Dedifferentiated amniotic fluid mesenchymal stem cell (primary cell): ENCODE results near the gene ZBTB49.

Source experiments
- DNase-seq: peaks from one replicate; pipeline ENCODE4 v3.0.0-alpha.2; 2016; ENCODE audit errors: extremely low spot score

Gene ZBTB49

DNA sequence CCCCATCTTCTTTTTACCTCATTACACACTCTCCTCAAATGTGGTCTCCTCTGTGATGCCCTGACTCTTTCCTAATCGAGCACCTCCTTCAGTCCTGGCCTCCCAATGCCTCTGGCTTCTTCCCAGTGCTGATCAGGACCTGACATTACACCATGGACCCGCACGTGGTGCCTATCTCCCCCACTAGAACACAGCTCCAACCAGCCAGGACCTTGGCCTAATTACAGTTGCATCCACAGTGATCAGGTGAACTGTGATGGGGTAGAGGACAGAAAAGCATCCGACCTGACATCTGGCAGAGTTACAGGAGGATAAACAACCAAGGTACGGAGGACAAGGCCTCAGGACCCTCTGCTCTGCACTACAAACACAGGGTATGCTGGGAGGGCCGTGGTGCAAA, 12.5 kb upstream of the ZBTB49 start:
- DNase-seq: no peak

DNA sequence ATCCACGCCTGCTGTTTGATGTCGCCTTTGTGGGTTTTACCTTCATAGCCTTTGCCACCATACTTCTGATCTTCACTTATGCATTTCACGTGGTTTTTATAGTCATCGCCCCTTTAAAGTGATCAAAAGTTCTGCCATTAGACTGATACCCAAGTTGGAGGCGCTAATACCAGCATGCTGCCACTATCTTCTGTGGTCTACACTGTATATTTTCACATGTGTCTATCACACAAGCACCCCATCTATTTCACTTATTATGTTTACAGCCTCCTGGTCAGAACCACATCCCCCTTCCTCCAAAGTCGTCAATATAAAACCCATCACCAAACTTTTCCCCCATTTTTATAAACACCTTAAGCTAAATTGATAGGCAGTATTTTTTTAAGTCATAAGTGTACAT, 8.3 kb upstream of the ZBTB49 start:
- no peak for DNase-seq

DNA sequence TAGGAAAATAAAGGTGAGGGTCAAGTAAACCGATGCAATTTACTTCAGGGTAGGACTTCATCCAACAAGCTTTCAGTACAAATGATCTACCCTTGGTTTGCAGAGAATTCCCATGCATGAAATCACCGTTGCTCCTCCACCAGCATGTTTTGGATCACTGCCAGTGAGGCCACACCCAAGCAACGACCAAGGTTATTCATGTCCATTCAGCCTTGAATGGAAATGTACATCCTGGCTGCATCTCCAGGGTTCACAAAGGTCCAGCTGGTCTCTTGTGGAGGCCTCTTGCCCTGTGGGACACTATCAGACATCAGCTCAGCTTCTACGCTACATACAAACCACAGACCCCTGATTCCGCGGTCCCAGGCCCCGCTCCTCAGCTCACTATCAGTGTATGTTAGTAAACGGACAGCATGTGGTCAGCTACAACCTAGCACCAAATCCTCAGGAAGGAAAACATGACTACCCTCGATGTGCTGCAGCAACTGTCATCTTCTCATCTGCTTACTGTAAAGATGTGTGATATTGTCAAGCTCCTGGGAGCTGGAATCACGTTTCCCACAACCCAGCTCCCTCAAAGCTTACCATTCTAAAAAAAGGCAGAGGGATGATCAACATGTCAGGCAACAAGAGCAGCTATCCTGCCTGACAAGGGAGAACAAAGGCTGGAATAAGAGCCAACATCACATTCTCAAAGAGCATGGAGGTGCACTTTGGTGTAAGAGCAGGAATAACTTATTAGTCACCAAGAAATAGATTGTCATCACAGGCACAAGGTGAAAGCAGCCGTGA, 5.0 kb upstream of the ZBTB49 start:
- DNase-seq: no peak

DNA sequence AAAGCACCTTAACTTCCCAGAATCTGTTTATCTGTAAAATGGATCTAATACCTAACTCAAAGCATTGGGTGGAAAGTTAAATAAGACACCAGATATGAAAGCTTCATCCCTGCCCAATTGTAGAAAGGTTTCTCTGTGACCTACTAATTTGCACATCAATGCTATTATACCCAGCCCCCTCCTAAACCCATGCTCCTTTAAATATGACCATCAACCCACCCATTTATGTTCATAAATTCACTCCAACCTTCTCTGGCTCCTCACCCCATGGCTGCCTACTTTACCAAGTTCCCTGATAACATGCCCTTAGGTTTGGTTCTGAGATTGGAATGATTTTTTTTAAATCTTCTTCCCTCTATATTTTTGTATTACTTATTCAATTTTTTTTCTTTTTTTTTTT, 2.0 kb upstream of the ZBTB49 start:
- no peak for DNase-seq

DNA sequence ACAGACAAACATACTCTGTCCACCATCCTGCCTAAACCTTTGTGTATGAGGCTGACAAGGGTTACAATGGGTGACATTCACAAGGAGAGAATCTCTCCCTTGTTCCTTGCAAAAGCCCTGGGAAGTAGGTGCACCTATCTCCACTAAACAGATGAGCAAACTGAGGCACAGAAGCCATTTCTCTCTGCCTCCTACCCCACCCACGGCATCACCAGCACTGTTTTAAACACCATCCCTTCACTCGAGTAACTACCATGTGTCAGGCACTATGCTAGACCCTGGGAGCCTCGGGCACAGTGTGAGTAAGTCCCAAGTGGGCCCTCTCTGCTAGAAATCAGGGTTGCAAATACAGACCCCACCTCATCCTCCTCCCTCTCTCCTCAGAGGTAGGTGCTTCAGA, 996 bp upstream of the ZBTB49 start:
- no peak for DNase-seq

DNA sequence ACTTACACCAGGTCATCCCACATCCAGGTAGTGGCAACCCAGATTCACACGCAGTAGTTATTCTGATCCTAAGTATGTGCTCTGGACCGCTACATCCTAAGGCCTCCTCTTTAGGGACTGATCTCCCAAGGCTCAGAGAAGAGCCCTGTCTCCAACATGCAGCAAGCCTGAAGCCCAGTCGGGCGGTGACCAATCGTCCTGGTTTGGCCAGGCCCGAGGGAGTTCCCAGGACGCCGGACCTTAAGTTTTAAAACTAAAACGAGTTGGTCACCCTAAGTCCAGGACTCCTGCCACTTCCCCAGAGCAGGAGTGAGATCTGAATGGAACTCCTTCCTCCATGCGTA, 482 bp upstream of the ZBTB49 start:
- no peak for DNase-seq

DNA sequence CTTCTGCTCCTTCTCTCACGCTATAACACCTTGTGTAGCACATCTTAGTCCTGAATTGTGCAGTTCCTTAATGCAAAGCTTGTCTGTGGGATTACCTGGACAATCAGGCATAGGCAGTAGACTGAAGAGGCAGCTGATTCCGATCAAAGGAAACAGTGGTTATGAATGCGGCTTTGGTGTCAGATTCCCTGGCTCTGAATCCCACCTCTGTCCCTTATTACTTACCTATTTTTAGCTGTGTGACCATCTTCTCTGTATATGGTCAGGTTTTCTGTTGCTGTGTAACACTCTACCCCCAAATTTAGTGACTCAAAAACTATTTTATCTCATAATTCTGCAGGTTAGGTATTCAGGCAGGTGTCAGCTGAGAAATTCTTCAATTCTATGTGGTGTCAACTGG, 3.2 kb downstream of the ZBTB49 start:
- no peak for DNase-seq

DNA sequence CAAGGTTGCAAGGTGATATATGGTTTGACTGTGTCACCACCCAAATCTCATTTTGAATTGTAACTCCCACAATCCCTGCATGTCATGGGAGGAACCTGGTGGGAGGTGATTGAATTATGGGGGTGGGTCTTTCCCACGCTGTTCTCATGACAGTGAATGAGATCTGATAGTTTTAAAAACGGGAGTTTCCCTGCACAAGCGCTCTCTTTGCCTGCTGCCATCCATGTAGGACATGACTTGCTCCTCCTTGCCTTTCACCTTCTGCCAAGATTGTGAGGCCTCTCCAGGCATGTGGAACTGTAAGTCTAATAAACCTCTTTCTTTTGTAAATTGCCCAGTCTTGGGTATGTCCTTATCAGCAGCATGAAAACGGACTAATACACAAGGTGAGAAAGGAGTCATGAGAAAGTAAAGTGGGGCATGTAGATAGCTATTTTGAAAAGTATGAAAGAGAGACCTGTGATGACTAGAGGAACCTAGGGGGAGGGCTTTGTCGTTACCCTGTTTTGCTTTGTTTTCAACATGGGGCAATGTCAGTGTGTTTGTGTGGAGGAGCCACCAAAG, 6.3 kb downstream of the ZBTB49 start:
- DNase-seq: no peak

DNA sequence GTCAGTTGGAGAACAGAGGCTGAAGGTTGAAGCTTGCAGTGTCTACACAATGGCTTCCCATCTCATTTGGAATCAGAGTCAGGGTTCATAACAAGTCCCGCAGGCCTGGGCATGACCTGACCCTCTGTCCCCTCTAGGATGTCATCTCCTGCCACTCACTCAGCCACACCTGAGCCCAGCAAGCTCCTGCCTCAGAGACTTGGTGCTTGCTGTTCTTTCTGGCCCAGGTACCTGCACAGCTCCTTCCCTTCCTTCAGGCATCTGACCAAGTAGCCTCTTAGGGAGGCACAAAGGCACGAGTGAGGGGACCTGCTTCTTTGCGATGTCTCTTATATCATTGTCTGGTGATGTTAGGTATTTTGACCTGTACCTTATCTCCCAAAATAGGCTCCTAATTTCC, 9.0 kb downstream of the ZBTB49 start:
- no peak for DNase-seq

DNA sequence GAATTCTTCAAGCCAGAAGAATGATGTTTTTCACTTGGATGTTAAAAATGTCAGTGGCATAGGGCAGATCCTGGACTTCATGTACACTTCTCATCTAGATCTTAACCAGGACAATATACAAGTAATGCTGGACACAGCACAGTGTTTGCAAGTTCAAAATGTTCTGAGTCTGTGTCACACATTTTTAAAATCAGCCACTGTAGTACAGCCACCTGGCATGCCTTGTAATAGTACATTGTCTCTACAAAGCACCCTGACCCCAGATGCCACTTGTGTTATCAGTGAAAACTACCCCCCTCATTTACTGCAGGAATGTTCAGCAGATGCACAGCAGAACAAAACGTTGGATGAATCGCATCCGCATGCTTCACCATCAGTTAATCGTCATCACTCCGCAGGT, 11.9 kb downstream of the ZBTB49 start:
- DNase-seq: no peak

DNA sequence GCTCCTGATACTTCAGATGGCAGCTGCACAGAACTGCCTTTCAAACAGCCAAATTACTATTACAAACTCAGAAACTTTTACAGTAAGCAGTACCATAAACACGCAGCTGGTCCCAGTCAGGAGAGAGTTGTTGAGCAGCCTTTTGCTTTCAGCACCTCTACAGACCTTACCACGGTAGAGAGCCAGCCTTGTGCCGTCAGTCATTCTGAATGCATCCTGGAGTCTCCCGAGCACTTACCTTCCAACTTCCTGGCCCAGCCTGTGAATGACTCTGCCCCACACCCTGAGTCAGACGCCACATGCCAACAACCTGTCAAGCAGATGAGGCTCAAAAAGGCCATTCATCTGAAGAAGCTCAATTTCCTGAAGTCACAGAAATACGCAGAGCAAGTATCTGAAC, 12.4 kb downstream of the ZBTB49 start:
- DNase-seq: no peak

DNA sequence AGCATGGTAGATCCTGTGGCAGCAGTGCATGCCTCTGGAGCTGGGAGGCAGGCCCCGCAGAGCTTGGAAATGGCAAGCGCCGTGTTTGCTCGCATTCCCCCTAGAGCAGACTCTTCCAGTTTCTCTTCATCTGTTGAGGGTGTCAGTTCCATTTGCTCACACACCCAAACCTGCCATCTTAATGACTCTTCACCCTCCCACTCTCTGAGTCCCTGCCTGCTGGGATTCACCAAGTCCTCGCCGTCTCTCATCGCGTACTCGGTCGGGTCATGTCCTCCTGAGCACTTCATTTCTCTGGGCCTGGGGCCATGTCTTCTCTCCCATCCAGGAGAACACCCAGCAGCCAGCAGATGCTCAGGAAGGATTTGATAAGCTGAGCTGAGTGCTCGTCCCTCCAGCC, 16.9 kb downstream of the ZBTB49 start:
- DNase-seq: no peak

DNA sequence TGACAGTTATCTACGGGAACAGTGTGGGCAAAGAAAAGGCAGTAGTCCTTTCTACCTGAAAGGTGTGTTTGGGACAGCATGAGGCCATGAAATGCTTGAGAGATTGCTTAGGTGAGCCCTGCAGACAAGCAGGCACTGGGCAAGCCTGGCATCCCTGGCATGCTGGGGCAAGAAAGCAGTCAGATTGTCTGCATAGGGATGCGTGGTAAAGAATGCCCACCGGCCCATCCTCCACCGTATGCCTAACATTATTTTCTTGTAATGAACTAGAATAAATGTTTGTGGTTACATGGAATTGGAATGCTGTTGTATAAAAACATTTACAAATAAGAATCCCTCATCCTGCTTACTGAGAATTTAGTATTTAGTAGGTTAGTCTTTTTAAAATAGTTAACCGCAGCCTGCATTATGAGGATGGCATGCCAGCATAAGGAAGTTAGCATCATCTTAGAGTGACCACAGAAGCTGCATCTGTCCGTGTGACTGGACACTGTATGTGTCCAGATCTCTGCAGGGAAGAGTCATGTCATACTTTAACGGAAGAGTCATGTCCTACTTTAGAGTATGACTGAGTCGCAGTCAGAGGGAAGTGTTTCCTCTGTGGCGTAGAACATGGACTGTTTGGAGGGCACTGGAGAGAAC, 18.9 kb downstream of the ZBTB49 start:
- no peak for DNase-seq

DNA sequence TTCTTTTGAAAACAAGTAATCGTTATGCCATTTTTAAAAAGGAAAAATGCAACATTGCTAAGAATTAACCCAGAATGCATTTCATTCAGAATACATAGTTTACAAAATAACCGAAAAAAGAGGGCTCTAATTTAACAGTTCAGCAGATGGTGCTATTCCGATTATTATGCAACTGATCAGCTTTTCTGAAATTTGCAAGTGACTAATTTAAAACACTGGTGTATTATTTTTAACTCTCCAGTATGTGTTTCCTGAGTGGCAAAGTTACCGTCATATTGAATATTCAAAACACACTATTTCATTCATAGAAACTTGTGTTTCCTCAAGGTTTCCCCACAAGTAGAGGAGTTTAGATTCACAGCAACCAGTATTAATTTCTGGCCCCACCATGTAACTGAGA, 21.1 kb downstream of the ZBTB49 start:
- DNase-seq: no peak

DNA sequence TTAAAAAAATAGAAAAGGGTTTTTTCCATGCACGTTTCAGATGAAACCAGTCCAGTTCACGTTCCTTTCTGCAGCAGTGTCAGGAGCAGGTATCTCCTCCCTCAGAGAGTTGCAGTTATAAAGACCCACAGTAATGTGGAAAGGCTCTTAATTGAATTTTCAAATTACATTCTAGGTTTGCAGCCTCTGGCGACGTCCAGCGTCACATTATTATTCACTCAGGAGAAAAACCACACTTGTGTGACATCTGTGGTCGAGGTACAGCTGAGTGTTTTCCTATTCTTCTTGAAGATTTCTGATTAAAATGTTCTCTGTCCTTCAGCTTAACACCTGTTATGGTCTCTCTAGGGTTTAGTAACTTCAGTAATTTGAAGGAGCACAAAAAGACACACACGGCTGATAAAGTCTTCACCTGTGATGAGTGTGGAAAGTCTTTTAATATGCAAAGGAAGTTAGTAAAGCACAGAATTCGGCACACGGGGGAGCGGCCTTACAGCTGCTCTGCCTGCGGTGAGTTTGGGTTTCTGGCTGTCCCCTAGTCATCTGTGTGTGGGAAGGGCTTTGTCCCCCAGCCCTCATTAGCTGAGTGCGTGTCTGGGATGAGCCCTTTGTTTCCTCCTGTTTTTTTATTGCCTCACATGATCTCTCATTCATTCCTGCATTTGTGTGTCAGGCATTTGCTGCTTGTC, 25.6 kb downstream of the ZBTB49 start:
- DNase-seq: no peak

DNA sequence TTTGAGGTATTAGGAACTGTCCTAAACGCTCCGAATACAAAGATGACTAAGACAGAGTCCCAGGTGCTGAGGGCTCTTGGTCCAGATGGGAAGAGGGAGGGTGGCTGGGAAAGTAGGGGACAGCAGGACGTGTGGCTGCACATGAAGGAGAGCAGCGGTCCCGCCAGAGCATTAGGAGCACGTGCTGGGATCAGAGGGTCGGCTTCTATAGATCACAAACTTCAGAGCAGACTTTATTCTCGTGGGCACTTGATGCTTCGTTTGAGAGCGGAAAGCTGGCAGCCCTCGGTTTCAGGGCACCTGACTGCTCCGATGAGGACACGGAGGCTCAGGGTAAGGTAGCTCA, 26.1 kb downstream of the ZBTB49 start:
- DNase-seq: no peak

DNA sequence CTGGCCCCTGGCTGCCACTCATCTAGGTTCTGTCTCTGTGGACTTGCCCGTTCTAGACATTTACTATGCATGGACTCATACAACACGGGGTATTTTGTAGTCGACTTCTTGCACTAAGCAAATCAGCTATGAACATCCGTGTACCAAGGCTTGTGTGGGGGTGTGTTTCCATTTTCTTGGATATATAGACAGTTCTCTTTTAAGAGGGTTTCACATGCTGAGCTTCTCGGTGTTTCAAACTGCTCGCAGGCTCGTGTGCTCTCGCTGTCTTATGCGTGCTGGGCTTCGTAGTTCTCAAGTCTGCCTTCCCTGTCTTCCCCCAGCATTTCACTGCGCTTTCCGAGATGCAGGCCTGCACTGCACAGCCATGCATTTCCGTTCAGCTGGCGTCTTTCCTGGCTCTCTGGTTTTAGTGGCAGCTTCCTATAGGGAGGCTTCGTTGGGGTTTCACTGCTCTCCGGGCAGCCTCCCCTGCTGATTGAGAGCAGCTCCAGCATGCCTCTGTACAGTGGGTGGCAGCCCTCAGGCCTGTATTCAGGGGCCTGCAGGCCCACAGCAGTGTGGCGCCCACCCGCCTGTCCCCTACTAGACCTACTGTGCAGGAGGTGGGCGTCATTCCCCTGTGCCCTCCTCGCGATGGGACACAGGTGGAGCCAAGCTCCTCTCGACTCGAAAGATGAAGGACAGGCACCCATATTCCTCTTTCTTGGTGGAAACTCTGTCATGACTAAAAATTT, 27.6 kb downstream of the ZBTB49 start:
- DNase-seq: no peak

DNA sequence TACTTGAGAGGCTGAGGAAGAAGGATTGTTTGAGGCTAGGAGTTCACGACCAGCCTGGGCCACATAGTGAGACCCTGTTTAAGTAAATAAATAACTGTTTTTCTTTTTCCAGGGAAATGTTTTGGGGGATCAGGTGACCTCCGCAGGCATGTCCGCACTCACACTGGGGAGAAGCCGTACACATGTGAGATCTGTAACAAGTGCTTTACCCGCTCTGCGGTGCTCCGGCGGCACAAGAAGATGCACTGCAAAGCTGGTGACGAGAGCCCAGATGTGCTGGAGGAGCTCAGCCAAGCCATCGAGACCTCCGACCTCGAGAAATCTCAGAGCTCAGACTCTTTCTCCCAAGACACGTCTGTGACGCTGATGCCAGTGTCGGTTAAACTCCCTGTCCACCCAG, 30.5 kb downstream of the ZBTB49 start:
- DNase-seq: no peak

DNA sequence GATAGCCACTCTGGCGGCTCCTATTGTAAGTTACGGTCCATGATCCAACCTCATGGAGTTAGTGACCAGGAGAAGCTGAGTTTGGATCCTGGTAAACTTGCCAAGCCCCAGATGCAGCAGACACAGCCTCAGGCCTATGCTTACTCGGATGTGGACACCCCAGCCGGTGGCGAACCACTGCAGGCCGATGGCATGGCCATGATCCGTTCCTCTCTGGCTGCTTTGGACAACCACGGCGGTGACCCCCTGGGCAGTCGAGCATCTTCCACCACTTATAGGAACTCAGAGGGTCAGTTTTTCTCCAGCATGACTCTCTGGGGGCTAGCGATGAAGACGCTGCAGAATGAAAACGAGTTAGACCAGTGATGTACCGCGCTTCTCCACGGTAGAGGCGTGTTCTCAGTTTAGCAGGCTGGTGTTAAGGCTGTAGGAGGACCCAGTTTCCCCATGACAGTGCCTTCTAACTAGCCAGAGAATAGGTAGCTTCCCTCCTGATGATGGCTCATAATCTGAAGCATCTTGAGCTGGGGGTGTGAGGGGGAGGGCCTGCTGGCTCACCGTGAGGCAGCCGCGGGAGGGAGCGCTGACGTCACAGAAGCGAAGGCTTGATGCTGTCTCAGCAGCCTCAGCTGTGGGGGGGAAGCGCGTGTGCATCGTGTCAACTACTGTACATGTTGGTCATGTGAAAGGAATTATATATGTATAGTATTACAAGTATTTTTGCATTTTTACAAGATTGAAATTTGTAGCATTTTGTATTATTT, 31.1 kb downstream of the ZBTB49 start:
- no peak for DNase-seq

DNA sequence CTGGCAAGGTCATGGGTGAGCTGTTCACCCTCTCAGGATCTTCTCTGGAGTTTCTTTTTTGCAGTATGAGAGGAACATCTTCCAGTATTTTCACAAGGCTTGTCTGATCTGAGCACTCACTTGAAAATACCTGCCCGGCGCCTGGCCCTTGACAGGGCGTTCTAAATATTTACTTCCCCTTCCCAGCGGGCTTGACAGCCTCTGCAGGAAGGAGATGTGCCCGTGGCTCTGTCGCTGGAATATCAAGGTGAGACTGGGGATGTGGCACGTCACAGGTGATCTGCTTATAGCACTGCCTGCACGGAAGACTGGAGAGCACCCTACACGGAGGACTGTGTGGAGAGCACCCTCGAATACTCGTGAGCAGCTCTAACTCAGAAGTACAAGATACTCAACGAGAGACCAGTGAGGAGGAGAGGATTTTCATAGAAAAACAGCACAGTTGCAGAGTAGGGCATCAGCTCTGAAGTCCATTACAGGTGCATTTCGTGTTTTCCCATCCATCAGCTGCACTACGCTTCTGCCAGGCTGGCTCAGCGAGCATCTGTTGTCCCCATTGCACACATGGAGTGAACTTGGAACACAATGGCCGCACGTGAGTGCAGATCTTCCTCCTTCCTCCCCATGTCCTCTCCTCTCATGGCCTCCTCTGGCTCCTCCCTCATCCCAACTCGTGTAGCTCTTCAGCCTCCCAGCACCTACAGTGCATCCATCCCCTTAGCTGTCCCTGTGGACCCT, 32.1 kb downstream of the ZBTB49 start:
- DNase-seq: no peak
